ENCODE measurements around the gene STING1. TPM values are rescaled to one million over a fixed set of nuclear protein-coding genes. Genes with fewer than 3 reads are reported as not detected.

Gene STING1
- total and polyA plus RNA-seq, 2 donors (not counting 3 experiments of a cell fraction or from before 2014, with no cell fraction given) = 108 to 143 TPM

- no peaks in the 10 kb centered on the region for H3K9me3 ChIP-seq (replicated peaks; ENCODE audit: control insufficient read depth, insufficient read depth, low read length)
- H3K4me1 ChIP-seq (ENCODE audit: control insufficient read depth, extremely low read depth, insufficient read depth, low read length) = peaks cover 58% of the 10 kb centered on the region
- ChIA-PET POLR2A (interaction anchor here (1.0 to 1.5 kb wide), 4 partner anchors 9 to 17 kb away, joined by 3 to 6 read pairs (median 4); partner anchors contain the start of gene ECSCR), CTCF (interaction anchor here (0.8 to 3.6 kb wide), 9 partner anchors 9 to 68 kb away, joined by 3 to 44 read pairs (median 4); partner anchors contain the start of genes ECSCR and STING1)
- H2AFZ ChIP-seq (ENCODE audit: low read depth, low read length) = no peak overlapping the region
- H3K4me3 ChIP-seq (replicated peaks in 1 of 3; ENCODE audit: insufficient read depth in 1 of 3, low read depth in 1 of 3, low read length in 3 of 3) = no peak overlapping the region
- H4K20me1 ChIP-seq (replicated peaks; ENCODE audit: control insufficient read depth, extremely low read depth, insufficient read depth, low read length) = no peaks in the 10 kb centered on the region
- H3K36me3 ChIP-seq (ENCODE audit: control insufficient read depth in 2 of 2, extremely low read depth in 1 of 2, insufficient read depth in 2 of 2, low read length in 2 of 2) = peaks cover 20 to 24% of the 10 kb centered on the region in 2 experiments
- no peaks in the 10 kb centered on the region for H3K79me2 ChIP-seq (ENCODE audit: control insufficient read depth, insufficient read depth, low read length)
- no peak overlapping the region for H3K9ac ChIP-seq (replicated peaks; ENCODE audit: extremely low read depth, insufficient read depth, low read length)
- FAIRE-seq (peak; percentile 59), DNase-seq (ENCODE audit: low read depth, low spot score) (peak; percentile 69)
- H3K9me1 ChIP-seq (replicated peaks; ENCODE audit: control insufficient read depth, extremely low read depth, insufficient read depth, low read length) = no peaks in the 10 kb centered on the region
- no peak overlapping the region for H3K4me2 ChIP-seq (ENCODE audit: insufficient read depth, low read length)
- H3K27me3 ChIP-seq (ENCODE audit: control insufficient read depth in 2 of 2, insufficient read depth in 2 of 2, low read length in 2 of 2) = no peaks in the 10 kb centered on the region
- H3K27ac ChIP-seq (ENCODE audit: insufficient read depth, low read depth, low read length) = peak overlapping the region; percentile 94
- TF ChIP-seq EZH2 (IDR thresholded peaks at IDR 0.05; ENCODE audit: borderline replicate concordance, low read depth, low read length, severe bottlenecking) (no peak), FOS (IDR thresholded peaks at IDR 0.05; ENCODE audit: borderline replicate concordance, insufficient read depth, low read length) (no peak), MAX (IDR thresholded peaks at IDR 0.05; ENCODE audit: insufficient read depth, insufficient read length) (no peak), CTCF (IDR thresholded peaks at IDR 0.05; ENCODE audit: extremely low read depth in 1 of 2, insufficient read depth in 1 of 2, low read depth in 1 of 2, low read length in 2 of 2) (no peak), GATA2 (IDR thresholded peaks at IDR 0.05; ENCODE audit: insufficient read depth, insufficient read length, low read depth, low read length) (no peak), POLR2AphosphoS5 (IDR thresholded peaks at IDR 0.05; ENCODE audit: insufficient read depth, low read depth, low read length) (peak; percentile 70), POLR2A (IDR thresholded peaks at IDR 0.05; ENCODE audit: low read depth, low read length) (peak; percentile 54), MYC (IDR thresholded peaks at IDR 0.05; ENCODE audit: low read depth, low read length) (no peak), JUN (IDR thresholded peaks at IDR 0.05; ENCODE audit: borderline replicate concordance, insufficient read depth, insufficient read length, low read depth) (no peak)
- dilution Hi-C loops (cut with MboI; ENCODE audit: extremely low pct_ligation_motif_present, low sequenced_read_pairs) = no loop called here
- intact Hi-C loops (cut with micrococcal nuclease) = no loop called here
- no TSS peak for BruUV-seq (replicated peaks)
Observed at GRCh38 chr5:139445325-139446170, 37.0 kb downstream of the STING1 start.

Data from endothelial cell of umbilical vein (primary cell).